Osteocyte (in vitro differentiated cells): ENCODE results near the gene MED8. TPM values are rescaled to one million over a fixed set of nuclear protein-coding genes. Genes with fewer than 3 reads are reported as not detected.

Experiments used
- DNase-seq: peaks from one replicate; pipeline ENCODE4 v3.0.0; 2021; ENCODE audit warnings: mixed read lengths; ENCODE audit not compliant: unreplicated experiment; ENCODE audit errors: extremely low spot score
- H3K27ac Mint-ChIP-seq: one replicate; pipeline ENCODE4 v1.8.0; 2021; ENCODE audit warnings: mild to moderate bottlenecking, mixed read lengths; ENCODE audit not compliant: unreplicated experiment
- H3K27me3 Mint-ChIP-seq: one replicate; pipeline ENCODE4 v1.8.0; 2021; ENCODE audit warnings: mixed read lengths; ENCODE audit not compliant: unreplicated experiment
- H3K36me3 Mint-ChIP-seq: one replicate; pipeline ENCODE4 v1.8.0; 2021; ENCODE audit warnings: mixed read lengths; ENCODE audit not compliant: unreplicated experiment
- H3K4me1 Mint-ChIP-seq: one replicate; pipeline ENCODE4 v1.8.0; 2021; ENCODE audit warnings: mixed read lengths; ENCODE audit not compliant: unreplicated experiment
- H3K4me3 Mint-ChIP-seq: one replicate; pipeline ENCODE4 v1.8.0; 2021; ENCODE audit warnings: mild to moderate bottlenecking, moderate library complexity, mixed read lengths; ENCODE audit not compliant: unreplicated experiment
- H3K9me3 Mint-ChIP-seq: one replicate; pipeline ENCODE4 v1.8.0; 2021; ENCODE audit warnings: mixed read lengths; ENCODE audit not compliant: unreplicated experiment
- CTCF ChIP-seq: fragments of 200-600 bp; sonication (generic); IDR thresholded peaks from 2 replicates; pipeline ENCODE4 v1.5.0; 2021; ENCODE audit warnings: antibody characterized with exemption, mild to moderate bottlenecking, moderate library complexity
- total RNA-seq: library from RNA; stranded (reverse); gene quantifications from 2 replicates; pipeline ENCODE4 v1.2.1, GENCODE V29; 2021

MED8 gene
- total RNA-seq, 1 donor from 2014 or later, result 40.4 TPM

- DNase-seq, result no peak
- H3K27ac Mint-ChIP-seq, result no peak overlapping the region
- peaks cover 50% of the 10 kb centered on the region for H3K36me3 Mint-ChIP-seq
- peaks cover 32% of the 10 kb centered on the region for H3K4me1 Mint-ChIP-seq
- H3K9me3 Mint-ChIP-seq, result no peaks in the 10 kb centered on the region
- H3K27me3 Mint-ChIP-seq, result no peaks in the 10 kb centered on the region
- H3K4me3 Mint-ChIP-seq, result no peak overlapping the region
- TF ChIP-seq CTCF, result no peak
Observed at GRCh38 chr1:43386676-43387075, 2.9 kb downstream of the MED8 start.

GRCh38 chr1:43383449-43383848, 6.2 kb downstream of the MED8 start:
- Mint-ChIP-seq H3K4me1 (peaks cover 9% of the 10 kb centered on the region), H3K4me3 (no peak overlapping the region), H3K27ac (no peak overlapping the region), H3K9me3 (no peaks in the 10 kb centered on the region), H3K27me3 (no peaks in the 10 kb centered on the region), H3K36me3 (peaks cover 55% of the 10 kb centered on the region)
- DNase-seq, result no peak
- peak; percentile 22 for TF ChIP-seq CTCF

- H3K27me3 Mint-ChIP-seq, result no peaks in the 10 kb centered on the region
- peak overlapping the region; percentile 38 for H3K27ac Mint-ChIP-seq
- H3K36me3 Mint-ChIP-seq, result peaks cover 53% of the 10 kb centered on the region
- H3K4me1 Mint-ChIP-seq, result no peaks in the 10 kb centered on the region
- DNase-seq, result no peak
- H3K4me3 Mint-ChIP-seq, result no peak overlapping the region
- no peak for TF ChIP-seq CTCF
- no peaks in the 10 kb centered on the region for H3K9me3 Mint-ChIP-seq
Observed at GRCh38 chr1:43382027-43382779, 7.4 kb downstream of the MED8 start.

- H3K4me3 Mint-ChIP-seq, result no peak overlapping the region
- no peaks in the 10 kb centered on the region for H3K9me3 Mint-ChIP-seq
- peaks cover 47% of the 10 kb centered on the region for H3K36me3 Mint-ChIP-seq
- DNase-seq, result no peak
- H3K4me1 Mint-ChIP-seq, result no peaks in the 10 kb centered on the region
- H3K27me3 Mint-ChIP-seq, result no peaks in the 10 kb centered on the region
- no peak for TF ChIP-seq CTCF
- H3K27ac Mint-ChIP-seq, result no peak overlapping the region
Observed at GRCh38 chr1:43381612-43382011, 8.0 kb downstream of the MED8 start.

GRCh38 chr1:43379476-43379875, 10.1 kb downstream of the MED8 start:
- peaks cover 27% of the 10 kb centered on the region for H3K36me3 Mint-ChIP-seq
- DNase-seq, result no peak
- no peaks in the 10 kb centered on the region for H3K27me3 Mint-ChIP-seq
- no peak for TF ChIP-seq CTCF
- no peak overlapping the region for H3K4me3 Mint-ChIP-seq
- no peak overlapping the region for H3K27ac Mint-ChIP-seq
- no peaks in the 10 kb centered on the region for H3K4me1 Mint-ChIP-seq
- H3K9me3 Mint-ChIP-seq, result no peaks in the 10 kb centered on the region
